GM19455 (cell line): ENCODE data around the gene TRPM4.
"Not testable (repeated sequence)": the region's sequence is repeated elsewhere in the genome, so short reads cannot be mapped to it uniquely, and the experiment has no call there.

Source experiments
- ATAC-seq: cut with Tn5 transposase; IDR thresholded peaks from one replicate; pipeline ENCODE4 v1.9.1; 2021; ENCODE audit not compliant: unreplicated experiment

The TRPM4 gene

DNA sequence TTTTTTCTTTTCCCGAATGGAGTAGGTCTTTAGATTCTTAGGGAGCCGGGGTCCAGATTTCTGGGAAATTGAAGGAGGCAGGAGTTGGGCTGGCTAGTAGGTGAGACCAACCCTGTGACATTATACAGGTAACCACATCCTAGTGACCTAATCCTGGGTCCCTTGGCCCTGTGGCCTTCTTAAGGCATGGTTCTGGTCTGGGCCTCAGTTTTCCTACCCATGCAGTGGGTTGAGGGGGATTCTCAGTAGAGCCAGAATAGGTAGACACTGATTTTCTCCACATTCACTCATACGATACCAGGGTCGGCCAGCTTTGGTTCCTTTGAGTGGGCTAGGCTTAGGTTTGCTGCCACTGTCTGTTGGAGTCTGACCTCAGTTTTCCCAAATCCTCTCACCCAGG is 31.0 kb upstream of the TRPM4 start:
- no peak for ATAC-seq

DNA sequence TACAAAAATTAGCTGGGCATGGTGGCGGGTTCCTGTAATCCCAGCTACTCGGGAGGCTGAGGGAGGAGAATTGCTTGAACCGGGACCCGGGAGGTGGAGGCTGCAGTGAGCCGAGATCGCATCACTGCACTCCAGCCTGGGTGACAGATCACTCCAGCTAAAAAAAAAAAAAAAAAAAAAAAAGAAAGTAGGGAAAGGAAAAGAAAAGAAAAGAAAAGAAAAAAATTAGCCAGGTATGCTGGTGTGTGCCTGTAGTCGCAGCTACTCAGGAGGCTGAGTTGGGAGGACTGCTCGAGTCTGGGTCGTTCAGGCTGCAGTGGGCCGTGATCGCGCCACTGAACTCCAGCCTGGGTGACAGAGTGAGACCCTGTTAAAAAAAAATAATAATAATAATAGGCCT is 30.4 kb upstream of the TRPM4 start:
- ATAC-seq: not testable (repeated sequence)

DNA sequence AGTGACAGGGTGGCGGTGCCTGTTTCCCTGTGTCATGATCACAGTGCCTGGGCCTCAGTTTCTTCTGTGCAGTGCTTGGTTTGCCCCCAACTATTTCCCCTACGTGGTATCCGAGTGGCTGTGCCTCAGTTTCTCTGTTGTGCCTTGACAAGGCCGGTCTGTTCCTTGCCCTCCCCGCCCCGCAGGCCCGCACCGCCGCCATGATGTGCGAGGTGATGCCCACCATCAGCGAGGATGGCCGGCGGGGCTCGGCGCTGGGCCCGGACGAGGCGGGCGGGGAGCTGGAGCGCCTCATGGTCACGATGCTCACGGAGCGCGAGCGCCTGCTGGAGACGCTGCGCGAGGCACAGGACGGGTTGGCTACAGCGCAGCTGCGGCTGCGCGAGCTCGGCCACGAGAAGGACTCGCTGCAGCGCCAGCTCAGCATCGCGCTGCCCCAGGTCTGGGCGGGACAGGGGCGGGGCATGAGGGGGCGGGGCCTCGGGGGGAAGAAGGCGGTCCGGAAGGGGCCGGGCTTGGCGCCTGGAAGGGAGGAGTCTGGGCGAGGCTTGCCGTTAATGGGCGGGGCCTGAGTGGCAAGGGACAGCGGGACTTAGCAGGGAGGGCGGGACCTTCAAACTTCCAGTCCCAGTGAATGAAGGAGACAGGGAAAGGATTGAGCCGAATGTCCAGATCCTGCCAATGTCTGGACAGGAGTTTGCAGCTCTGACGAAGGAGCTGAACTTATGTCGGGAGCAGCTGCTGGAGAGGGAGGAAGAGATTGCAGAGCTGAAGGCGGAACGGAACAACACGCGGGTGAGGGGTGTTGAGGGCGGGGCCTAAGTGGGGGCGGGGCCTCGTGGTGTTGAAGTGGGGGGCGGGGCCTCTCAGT is 29.7 kb upstream of the TRPM4 start:
- peak; percentile 85 for ATAC-seq

DNA sequence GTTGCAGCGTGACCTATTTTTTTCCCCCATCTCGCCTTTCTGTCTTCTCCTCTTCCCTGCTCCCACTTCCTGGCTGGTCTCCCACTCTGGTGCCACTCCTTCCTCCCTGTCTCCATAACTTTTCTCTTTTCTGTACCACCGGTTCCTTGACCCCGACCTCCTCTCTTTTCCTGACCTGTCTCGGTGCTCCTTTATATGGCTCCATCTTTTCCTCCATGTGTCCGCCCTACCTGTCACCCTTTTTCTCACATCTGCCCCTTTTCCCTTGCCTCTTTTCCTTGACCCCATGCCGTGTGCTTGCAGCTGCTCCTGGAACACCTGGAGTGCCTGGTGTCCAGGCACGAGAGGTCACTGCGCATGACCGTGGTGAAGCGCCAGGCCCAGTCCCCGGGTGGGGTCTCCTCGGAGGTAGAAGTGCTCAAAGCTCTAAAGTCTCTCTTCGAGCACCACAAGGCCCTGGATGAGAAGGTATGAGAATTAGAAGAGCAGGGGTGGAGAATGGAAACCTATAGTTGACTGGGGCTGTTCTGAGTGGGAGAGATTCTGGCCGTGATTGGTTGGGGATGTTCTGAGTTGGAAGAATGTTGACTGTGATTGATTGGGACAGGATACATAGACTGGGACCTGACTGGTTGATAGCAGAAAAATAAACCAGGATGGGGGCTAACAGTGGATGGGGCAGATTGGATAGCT is 28.9 kb upstream of the TRPM4 start:
- no peak for ATAC-seq

DNA sequence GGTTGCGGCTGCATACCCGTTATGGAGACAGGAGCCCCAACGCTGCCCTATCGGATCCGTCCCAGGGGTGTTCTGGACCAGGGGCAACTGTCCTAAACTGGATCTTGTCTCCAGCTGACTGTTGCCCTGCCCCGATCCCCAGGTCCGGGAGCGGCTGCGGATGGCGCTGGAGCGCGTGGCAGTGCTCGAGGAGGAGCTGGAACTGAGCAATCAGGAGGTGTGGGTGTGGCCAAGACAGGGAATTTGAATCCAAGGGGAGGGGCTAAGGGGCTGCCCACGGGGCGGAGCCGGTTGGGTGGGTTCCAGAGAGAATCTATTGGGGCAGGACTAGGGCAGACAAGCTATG is 28.4 kb upstream of the TRPM4 start:
- no peak for ATAC-seq

DNA sequence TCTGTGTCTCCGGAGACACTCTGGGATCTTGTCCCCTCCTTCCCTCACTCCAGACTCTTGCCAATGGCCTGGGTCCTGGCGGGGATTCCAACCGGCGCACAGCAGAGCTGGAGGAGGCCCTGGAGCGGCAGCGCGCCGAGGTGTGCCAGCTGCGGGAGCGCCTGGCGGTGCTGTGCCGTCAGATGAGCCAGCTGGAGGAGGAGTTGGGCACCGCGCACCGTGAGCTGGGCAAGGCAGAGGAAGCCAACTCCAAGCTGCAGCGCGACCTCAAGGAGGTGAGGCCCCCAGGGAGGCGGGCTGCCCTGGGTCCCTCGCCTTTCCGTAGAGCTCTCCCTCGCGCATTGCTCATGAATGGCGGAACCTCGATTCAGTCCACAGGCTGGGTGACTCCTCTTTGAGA is 27.3 kb upstream of the TRPM4 start:
- ATAC-seq: no peak

DNA sequence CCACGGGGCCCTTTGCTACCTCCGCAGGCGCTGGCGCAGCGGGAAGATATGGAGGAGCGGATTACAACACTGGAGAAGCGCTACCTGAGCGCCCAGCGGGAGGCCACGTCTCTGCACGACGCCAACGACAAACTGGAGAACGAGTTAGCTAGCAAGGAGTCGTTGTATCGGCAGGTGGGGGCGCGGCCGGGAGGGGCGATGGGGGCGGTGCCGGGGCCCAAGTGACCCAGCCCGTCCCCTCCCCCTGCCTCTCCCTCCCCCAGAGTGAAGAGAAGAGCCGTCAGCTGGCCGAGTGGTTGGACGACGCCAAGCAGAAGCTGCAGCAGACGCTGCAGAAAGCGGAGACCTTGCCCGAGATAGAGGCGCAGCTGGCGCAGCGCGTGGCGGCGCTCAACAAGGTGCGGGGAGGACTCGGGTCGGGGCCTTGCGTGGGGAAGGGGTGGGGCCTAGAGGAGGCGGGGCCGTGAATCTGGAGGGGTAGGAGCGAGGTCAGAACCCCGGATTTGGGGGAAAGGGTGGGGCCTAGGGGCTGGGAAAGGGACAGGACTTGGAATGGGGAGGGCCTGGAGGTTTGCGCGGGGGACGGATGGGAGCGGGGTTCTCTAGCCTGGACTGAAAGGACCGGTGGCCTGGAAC is 24.5 kb upstream of the TRPM4 start:
- no peak for ATAC-seq

DNA sequence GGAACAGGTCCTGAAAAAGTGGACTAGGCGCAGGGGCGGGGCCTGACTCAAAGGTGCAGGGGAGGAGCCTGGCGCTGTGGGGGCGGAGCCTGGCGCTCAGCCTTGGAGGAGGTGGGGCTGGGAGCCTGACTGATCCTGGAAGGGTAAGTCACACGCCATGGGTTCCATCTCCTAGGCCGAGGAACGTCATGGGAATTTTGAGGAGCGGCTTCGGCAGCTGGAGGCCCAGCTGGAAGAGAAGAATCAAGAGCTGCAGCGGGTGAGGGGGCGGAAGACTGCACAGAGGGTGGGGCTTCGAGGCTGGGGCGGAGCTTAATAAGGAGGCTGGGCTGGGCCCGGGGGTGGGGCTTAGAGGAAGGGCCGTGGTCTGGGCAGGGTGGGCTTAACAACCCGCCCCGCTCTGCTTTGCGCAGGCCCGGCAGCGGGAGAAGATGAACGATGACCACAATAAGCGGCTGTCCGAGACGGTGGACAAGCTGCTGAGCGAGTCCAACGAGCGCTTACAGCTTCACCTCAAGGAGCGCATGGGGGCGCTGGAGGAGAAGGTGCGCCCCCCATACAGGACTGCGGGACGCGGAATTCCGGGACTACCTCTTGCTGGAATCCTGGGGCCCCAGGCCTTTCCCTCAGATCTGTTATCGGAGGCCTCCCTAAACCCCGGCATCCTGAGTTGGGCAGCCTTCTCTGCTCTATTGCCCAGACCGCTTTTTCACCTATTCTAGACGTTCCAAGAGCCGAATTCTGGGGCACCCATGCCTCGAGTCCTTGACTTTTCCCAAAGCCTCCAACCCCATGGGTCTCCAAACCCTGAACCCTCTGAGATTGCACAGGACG is 23.8 kb upstream of the TRPM4 start:
- ATAC-seq: no peak

DNA sequence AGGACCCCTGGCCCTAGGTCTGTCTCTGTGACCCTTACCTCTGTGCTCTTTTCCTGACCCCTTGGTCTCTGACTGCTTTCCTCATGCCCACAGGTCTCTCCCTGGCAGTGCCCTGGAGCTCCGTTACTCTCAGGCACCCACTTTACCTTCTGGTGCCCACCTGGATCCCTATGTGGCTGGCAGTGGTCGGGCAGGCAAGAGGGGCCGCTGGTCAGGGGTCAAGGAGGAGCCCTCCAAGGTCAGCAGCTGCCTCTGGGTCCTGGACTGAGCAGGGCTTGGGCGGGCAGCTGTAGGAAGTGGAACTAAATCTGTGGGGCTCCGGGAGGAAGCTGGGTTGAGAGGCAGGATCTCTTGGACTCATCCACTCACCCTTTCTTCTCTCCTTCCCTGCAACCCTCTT is 21.9 kb upstream of the TRPM4 start:
- no peak for ATAC-seq

DNA sequence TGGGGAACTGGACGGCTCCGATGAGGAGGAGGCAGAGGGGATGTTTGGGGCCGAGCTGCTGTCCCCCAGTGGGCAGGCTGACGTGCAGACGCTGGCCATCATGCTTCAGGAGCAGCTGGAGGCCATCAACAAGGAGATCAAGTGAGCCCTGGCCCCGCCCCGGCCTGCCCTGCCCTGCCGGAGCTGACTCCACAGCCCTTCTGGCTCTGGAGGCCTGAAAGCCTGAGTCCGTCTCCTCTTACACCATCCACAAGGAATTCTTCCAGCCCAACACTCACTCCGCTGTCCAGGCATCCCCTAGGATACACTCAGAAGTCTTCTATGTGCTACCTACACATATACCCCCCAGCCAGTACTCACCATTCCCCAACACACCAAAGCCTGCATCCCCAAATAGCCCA is 20.8 kb upstream of the TRPM4 start:
- ATAC-seq: no peak

DNA sequence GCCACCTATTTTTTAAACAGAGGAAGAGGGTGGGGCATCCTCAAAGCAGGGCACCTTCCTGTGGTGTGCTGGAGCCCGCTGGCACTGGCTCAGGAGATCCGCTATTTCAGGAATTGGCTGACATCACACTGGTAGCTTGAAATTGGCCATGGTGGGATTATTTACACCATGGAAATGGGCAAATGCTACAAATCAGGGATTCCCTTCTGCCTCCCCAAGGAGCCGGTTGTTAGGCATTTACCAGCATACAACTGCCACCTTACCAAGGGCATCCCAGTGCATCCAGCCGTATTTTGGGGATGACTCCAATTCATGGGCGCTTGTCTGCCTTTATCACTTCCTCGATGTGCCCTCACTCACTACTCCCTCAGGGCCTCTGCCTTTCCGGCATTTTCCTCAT is 16.6 kb upstream of the TRPM4 start:
- no peak for ATAC-seq

DNA sequence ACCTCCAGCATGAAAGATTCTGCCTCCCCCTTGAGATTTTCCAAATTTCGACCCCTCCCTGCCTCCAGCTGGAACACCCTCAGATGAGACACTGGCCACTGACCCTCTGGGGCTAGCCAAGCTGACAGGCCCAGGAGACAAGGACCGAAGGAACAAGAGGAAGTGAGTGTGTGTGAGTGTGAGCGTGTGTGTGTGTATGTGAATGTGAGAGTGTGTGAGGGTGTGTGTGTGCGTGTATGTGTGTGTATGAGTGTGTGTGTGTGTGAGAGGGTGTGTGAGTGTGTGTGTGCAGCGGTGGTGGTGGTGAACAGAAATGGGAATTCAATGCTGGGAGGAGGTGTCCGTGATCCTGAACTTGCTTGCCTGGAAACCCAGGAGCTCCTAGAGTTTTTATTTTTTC is 16.2 kb upstream of the TRPM4 start:
- no peak for ATAC-seq

DNA sequence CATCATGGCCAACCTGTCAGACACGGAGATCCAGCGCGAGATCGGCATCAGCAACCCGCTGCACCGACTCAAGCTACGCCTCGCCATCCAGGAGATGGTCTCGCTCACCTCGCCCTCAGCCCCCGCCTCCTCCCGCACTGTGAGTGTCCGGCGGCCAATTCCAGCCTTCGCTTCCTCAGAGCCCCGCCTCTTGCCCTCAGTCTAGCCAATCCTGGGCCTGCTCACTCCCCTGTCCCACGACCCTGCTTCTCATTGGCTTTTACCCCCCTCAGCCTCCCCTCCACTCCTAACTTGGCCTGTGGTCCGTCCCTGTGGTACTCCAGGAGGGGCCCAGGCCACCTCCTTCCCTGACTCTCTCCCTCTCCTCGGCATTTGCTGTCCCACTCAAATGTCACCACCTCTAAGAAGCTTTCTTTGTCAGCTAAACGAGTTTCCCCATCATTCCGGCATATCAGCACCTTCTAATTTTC is 14.7 kb upstream of the TRPM4 start:
- ATAC-seq: no peak

DNA sequence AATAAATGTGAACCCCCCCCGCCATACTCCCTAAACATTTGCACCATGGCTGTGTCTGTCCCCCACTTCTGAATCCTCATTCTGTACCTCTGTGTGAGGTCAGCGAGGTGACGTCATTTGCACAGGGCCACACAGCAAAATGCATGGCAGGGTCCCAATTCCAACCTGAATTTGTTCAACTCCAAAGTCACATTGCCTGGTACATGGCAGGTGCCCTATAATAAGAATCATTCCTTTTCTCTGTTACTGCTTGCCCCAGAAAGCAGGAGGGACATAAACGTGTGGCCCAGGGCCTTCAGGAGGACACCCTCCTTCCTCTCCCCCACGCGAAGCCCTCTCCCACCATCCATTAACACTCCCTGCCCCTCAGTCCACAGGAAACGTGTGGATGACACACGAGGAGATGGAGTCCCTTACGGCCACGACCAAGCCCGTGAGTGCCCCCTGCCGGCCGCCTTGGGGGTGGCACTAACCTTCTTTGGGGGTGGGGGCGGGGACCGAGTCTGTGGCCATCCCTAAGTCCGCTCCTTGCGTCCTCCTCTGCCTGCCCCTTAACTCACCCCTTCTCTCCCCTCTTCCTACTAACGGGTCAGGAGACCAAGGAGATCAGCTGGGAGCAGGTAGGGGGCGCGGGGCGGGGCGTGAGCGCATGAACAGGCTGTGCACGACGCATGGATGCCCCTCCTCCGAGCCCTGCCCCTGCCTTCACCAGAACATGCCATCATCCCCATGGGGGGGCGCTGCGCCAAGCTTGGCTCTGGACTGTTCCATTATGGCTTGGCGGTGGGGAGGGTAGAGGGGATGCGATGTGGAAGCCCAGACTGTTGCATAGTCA is 11.8 kb upstream of the TRPM4 start:
- ATAC-seq: no peak

DNA sequence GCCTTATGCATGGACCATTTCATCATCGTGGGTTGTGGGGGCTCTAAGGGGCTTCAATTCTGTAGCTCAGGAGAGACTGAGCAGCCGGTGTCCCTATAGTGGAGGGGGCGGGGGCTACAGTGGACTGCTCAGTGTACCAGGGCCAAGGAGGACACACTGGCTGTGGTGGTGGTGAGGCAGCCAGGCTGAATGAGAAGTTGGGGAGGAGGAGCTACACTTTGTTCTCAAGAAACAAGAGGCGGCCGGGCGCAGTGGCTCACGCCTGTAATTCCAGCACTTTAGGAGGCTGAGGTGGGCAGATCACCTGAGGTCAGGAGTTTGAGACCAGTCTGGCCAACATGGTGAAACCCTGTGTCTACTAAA is 11.2 kb upstream of the TRPM4 start:
- ATAC-seq: not testable (repeated sequence)

DNA sequence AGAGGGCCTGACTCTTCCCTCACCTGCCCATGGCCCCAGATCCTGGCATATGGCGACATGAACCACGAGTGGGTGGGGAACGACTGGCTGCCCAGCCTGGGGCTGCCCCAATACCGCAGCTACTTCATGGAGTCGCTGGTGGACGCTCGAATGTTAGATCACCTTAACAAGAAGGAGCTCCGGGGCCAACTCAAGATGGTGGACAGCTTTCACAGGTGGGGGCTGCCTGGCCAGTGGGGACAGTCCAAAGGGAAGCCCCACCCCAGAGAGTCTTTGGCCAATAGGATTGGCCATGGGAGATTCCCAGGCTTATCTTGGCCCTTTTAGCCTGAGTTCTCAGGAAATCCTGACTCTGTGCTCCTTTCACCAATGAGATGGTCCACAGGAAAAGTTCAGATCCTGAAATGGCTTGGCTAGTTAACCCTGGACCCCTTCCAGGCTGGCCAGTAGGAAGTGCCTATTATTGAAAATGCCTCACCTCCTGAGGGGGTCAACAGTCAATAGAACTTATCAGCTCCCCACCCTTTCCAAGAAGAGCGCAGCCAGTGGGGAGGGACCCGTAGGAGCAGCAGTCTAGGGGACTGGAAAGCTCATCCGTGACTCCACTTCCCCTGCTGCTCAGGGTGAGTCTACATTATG is 9.4 kb upstream of the TRPM4 start:
- no peak for ATAC-seq

DNA sequence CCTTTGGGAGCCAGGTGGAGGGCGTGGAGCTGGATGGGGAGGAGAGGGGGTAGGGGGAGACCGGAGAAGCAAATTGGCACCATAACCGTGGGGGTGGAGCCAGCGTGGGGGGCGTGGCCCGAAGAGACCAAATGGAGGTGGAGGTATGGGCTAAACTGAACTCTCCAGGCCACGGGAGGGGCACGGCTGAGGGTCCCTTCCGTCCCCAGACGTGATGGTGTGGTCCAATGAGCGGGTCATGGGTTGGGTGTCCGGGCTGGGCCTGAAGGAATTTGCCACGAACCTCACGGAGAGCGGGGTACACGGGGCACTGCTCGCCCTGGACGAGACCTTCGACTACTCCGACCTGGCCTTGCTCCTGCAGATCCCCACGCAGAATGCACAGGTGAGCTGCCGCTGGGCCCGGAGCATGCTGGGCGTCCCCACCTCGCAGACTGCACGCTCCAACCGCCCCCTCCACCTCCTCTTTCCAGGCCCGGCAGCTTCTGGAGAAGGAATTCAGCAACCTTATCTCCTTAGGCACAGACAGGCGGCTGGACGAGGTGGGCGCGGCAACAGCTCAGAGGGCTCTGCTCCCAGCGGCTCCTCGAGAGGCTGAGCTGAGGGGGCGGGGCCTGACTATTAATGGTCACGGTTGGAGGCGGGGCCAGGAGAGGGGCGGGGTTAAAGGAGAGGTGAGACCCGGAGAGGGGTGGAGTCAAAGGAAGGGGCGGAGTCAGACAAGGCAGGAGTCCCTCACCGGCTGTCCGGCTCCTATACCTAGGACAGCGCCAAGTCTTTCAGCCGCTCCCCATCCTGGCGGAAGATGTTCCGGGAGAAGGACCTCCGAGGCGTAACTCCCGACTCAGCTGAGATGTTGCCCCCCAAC is 8.6 kb upstream of the TRPM4 start:
- no peak for ATAC-seq

DNA sequence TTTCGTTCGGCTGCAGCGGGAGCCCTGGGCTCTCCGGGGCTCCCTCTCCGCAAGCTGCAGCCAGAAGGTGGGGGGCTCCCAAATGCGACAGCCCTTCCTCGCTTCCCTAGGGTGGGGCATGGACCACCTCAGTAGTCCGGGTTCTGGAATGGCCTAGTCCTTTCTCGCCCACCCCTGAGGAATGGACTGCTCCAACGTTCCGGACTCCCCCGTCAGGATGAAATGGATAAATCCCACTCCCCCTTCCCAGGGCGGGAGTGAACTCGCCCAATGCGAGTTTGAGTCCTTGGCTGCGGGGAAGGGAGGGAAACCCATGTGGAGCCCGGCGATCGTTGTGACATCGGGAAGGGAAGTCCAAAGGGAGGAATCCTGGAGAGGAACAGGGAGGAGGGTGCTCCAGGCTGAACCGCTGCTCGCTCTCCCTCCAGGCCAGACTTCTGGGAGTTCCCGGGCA is 7.9 kb upstream of the TRPM4 start:
- no peak for ATAC-seq
